ENCODE measurements around the gene EPB41L4B.

The EPB41L4B gene

GRCh38 chr9:109270441-109270840, 50.4 kb downstream of the EPB41L4B start:
- TF ChIP-seq CTCF (IDR thresholded peaks at IDR 0.05; ENCODE audit: insufficient read depth, missing control alignments): no peak
- DNase-seq (ENCODE audit: insufficient read length, low spot score) (no peak), FAIRE-seq (no peak)

GRCh38 chr9:109269839-109270238, 51.0 kb downstream of the EPB41L4B start:
- no peak for TF ChIP-seq CTCF (IDR thresholded peaks at IDR 0.05; ENCODE audit: insufficient read depth, missing control alignments)
- no peak for DNase-seq (ENCODE audit: insufficient read length, low spot score)
- FAIRE-seq: no peak

GRCh38 chr9:109269081-109269480, 51.8 kb downstream of the EPB41L4B start:
- no peak for TF ChIP-seq CTCF (IDR thresholded peaks at IDR 0.05; ENCODE audit: insufficient read depth, missing control alignments)
- no peak for DNase-seq (ENCODE audit: insufficient read length, low spot score)
- FAIRE-seq: no peak

GRCh38 chr9:109267555-109267954, 53.3 kb downstream of the EPB41L4B start:
- DNase-seq (ENCODE audit: insufficient read length, low spot score) (no peak), FAIRE-seq (no peak)
- no peak for TF ChIP-seq CTCF (IDR thresholded peaks at IDR 0.05; ENCODE audit: insufficient read depth, missing control alignments)

- FAIRE-seq: no peak
- no peak for TF ChIP-seq CTCF (IDR thresholded peaks at IDR 0.05; ENCODE audit: insufficient read depth, missing control alignments)
- no peak for DNase-seq (ENCODE audit: insufficient read length, low spot score)
Measured at GRCh38 chr9:109264877-109265587, 55.8 kb downstream of the EPB41L4B start.

- TF ChIP-seq CTCF (IDR thresholded peaks at IDR 0.05; ENCODE audit: insufficient read depth, missing control alignments): no peak
- FAIRE-seq (no peak), DNase-seq (ENCODE audit: insufficient read length, low spot score) (no peak)
Measured at GRCh38 chr9:109263358-109263757, 57.5 kb downstream of the EPB41L4B start.

GRCh38 chr9:109258481-109259302, 62.2 kb downstream of the EPB41L4B start:
- no peak for DNase-seq (ENCODE audit: insufficient read length, low spot score)
- TF ChIP-seq CTCF (IDR thresholded peaks at IDR 0.05; ENCODE audit: insufficient read depth, missing control alignments): no peak
- FAIRE-seq: no peak
